ENCODE data around the gene TICAM1.

DNA sequence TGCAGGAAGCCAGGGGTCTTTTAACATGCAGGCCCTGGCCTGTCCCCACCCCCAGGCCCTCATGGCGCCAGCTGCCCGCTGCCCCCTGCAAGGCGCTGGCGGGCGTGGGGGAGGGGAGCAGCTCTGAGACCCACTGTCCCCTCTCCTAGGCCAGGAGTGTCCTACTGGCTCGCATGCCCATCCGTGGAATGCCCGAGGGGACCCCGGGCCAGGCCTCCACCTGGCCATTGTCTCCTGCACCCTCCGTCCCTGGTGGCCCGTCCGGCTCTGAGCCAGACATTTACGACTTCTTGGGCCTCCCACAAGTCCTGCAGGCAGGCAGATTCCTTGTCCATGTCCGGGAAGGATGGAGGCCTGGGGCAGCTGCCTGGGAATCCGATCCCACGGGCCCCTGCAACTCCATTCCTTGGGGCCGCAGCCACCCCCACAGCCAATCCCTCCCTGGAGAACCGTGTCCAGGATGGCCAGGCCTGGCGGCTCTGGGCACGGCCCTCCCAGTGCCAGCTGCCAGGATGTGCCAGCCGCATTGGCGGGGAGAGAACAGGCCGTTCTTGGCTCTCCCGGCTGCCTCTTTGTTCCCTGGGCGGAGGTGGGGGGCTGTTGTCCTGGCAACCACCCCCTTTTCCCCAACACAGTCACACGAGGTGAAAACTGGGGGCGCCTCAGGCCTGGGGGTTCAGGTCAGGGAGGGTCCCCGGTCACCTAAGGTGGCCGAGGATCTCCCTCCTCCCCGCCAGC is 46.4 kb upstream of the TICAM1 start:
- no peak for TF ChIP-seq POLR2A (IDR thresholded peaks at IDR 0.05; ENCODE audit: low read depth, low read length)
- no peak for TF ChIP-seq SPI1 (IDR thresholded peaks at IDR 0.05; ENCODE audit: low read depth, low read length)
- TF ChIP-seq POU2F2 (IDR thresholded peaks at IDR 0.05; ENCODE audit: low read depth, low read length) = no peak

Measured in GM12891 (cell line).